ENCODE data around the gene CLEC16A. TPM values are rescaled to one million over a fixed set of nuclear protein-coding genes. Genes with fewer than 3 reads are reported as not detected.
A peak's percentile ranks its signal among the peaks of the same experiment; 100 is the strongest.
"Not testable (repeated sequence)": the region's sequence is repeated elsewhere in the genome, so short reads cannot be mapped to it uniquely, and the experiment has no call there.

The CLEC16A gene
- total RNA-seq, 1 experiment from 2014 or later: 17.4 TPM

DNA sequence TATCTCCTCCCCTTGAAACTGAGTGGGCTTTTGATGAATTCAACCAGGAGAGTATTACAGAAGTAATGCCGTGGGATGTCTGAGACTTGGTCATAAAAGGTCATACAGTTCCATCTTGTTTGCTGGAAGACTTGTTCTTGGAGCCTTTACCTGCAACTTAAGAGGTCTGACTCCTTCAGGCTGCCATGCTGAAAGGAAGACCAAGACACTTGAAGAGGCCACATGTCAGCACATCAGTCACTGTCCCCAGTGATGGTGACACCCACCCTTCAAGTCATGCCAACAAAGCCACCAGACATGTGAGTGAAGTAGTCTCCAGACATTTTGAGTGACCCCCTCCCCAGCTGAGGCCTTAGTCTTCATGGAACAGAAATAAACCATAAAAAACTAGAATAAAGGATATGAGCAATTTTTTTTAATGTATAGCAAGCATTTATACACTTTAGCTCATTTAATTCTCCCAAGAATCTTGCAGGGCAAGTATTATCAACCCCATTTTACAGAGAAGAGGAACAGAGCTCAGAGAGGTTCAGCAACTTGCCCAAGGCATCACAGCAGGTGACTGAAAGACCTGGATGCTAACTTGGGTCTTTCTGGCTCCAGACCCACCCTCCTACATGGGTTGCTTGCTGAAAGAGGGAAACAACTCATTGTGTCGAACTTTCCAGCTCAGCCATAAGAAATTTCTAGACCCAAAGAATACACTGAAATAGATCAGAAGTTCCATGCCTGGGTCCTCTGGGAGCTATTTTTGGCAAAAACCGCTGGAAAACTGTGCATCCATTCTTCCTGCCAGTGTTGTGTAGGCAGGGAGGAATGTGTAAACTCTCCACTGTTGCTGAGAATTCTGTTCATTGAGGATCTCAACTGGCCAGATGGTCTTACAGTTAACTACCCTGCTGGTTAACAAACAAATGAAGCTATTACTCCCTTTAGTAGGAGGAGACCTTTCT, 273.6 kb downstream of the CLEC16A start:
- DNase-seq: no peak
- no peak overlapping the region for H3K4me3 ChIP-seq (ENCODE audit: low read length)
- H2AFZ ChIP-seq (ENCODE audit: low read length): no peak overlapping the region
- H3K36me3 ChIP-seq (ENCODE audit: insufficient read depth, low read length): no peaks in the 10 kb centered on the region
- peaks cover 2% of the 10 kb centered on the region; the same call in 1 of the 2 replicates for H3K4me1 ChIP-seq (ENCODE audit: low read length)
- H3K79me2 ChIP-seq (ENCODE audit: low read length): no peaks in the 10 kb centered on the region
- peaks cover 11% of the 10 kb centered on the region for H3K9me3 ChIP-seq (ENCODE audit: low read length)
- no peaks in the 10 kb centered on the region for H3K9me2 ChIP-seq (replicated peaks; ENCODE audit: insufficient read depth, low read length)
- H4K20me1 ChIP-seq (ENCODE audit: insufficient read depth, low read depth, low read length): no peaks in the 10 kb centered on the region
- H3K27ac ChIP-seq (ENCODE audit: low read length): no peak overlapping the region
- no peak overlapping the region for H3K4me2 ChIP-seq (ENCODE audit: low read depth, low read length, poor library complexity, severe bottlenecking)
- H3K9ac ChIP-seq (ENCODE audit: low read length): no peak overlapping the region
- no peaks in the 10 kb centered on the region; the same call in 1 of the 2 replicates for H3K27me3 ChIP-seq (ENCODE audit: low read length)

DNA sequence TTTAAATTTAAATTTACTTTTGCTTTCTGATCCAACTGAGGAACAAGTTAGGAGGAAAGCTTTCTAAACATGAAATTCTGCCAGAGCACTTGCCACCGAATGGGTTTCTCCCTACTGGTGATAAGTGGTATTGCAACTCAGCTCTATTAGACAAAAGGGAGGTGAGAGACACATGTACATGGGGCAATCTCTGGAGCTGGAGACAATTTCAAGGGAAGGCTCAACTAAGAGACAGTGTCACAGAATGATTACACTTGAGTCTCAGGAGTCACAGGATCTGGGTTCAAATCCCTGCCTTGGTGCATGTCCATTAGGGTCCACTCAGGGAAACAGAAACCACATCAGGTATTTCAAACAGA, 274.2 kb downstream of the CLEC16A start:
- Histone ChIP-seq H3K4me2 (ENCODE audit: low read depth, low read length, poor library complexity, severe bottlenecking) (no peak overlapping the region), H3K79me2 (ENCODE audit: low read length) (no peaks in the 10 kb centered on the region), H3K27me3 (ENCODE audit: low read length) (no peaks in the 10 kb centered on the region; the same call in 1 of the 2 replicates), H3K4me1 (ENCODE audit: low read length) (no peaks in the 10 kb centered on the region), H3K27ac (ENCODE audit: low read length) (no peak overlapping the region), H3K9ac (ENCODE audit: low read length) (no peak overlapping the region), H4K20me1 (ENCODE audit: insufficient read depth, low read depth, low read length) (no peaks in the 10 kb centered on the region), H3K9me2 (replicated peaks; ENCODE audit: insufficient read depth, low read length) (no peaks in the 10 kb centered on the region), H3K36me3 (ENCODE audit: insufficient read depth, low read length) (no peaks in the 10 kb centered on the region), H2AFZ (ENCODE audit: low read length) (no peak overlapping the region), H3K9me3 (ENCODE audit: low read length) (peaks cover 11% of the 10 kb centered on the region), H3K4me3 (ENCODE audit: low read length) (no peak overlapping the region)
- peak; percentile 72 for DNase-seq

DNA sequence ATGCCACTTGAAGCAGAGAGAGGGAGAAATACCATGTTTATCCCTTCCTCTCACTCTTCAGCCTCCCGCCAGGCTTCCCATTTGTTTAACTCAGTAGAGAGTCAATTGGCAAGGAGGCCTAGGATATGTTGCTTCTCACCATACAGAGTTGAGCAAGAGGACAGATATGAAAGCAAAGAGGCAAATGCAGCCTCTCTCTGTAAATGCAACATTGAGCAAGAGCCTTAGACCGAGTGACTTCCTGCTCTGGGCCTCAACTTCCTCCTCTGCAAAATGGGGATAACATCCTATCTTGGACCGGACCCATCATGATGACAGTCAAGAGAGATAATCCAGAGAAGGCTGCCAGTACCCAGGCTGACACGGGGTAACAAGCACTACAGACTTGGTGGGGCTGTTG, 274.8 kb downstream of the CLEC16A start:
- no peaks in the 10 kb centered on the region for H4K20me1 ChIP-seq (ENCODE audit: insufficient read depth, low read depth, low read length)
- H3K27me3 ChIP-seq (ENCODE audit: low read length): no peaks in the 10 kb centered on the region; the same call in 1 of the 2 replicates
- H3K9me2 ChIP-seq (replicated peaks; ENCODE audit: insufficient read depth, low read length): no peaks in the 10 kb centered on the region
- H3K27ac ChIP-seq (ENCODE audit: low read length): no peak overlapping the region
- no peaks in the 10 kb centered on the region for H3K79me2 ChIP-seq (ENCODE audit: low read length)
- no peak overlapping the region for H3K9ac ChIP-seq (ENCODE audit: low read length)
- no peaks in the 10 kb centered on the region for H3K36me3 ChIP-seq (ENCODE audit: insufficient read depth, low read length)
- H3K4me2 ChIP-seq (ENCODE audit: low read depth, low read length, poor library complexity, severe bottlenecking): no peak overlapping the region
- peaks cover 3% of the 10 kb centered on the region for H3K4me1 ChIP-seq (ENCODE audit: low read length)
- H3K4me3 ChIP-seq (ENCODE audit: low read length): no peak overlapping the region
- H3K9me3 ChIP-seq (ENCODE audit: low read length): peaks cover 11% of the 10 kb centered on the region
- no peak overlapping the region for H2AFZ ChIP-seq (ENCODE audit: low read length)
- no peak for DNase-seq

DNA sequence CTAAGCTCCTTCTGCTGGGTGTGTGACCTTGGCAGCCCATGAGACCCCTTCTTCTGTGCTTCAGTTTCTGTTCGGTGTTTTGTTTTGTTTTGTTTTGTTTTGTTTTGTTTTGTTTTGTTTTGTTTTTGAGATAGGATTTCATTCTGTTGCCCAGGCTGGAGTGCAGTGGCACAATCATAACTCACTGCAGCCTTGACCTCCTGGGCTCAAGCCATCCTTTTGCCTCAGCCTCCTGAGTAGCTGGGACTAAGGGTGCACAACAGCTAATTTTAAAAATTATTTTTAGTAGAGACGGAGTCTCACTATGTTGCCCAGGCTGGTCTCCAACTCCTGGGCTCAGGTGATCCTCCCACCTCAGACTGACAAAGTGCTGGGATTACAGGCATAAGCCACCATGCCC, 276.1 kb downstream of the CLEC16A start:
- H4K20me1 ChIP-seq (ENCODE audit: insufficient read depth, low read depth, low read length); H3K27ac ChIP-seq (ENCODE audit: low read length); H3K79me2 ChIP-seq (ENCODE audit: low read length); H3K36me3 ChIP-seq (ENCODE audit: insufficient read depth, low read length); H3K27me3 ChIP-seq (ENCODE audit: low read length); DNase-seq; H3K9ac ChIP-seq (ENCODE audit: low read length); H3K4me2 ChIP-seq (ENCODE audit: low read depth, low read length, poor library complexity, severe bottlenecking); H3K4me3 ChIP-seq (ENCODE audit: low read length); H2AFZ ChIP-seq (ENCODE audit: low read length); H3K9me2 ChIP-seq (replicated peaks; ENCODE audit: insufficient read depth, low read length): not testable (repeated sequence)
- peaks cover 16% of the 10 kb centered on the region for H3K4me1 ChIP-seq (ENCODE audit: low read length)
- H3K9me3 ChIP-seq (ENCODE audit: low read length): peaks cover 11% of the 10 kb centered on the region

DNA sequence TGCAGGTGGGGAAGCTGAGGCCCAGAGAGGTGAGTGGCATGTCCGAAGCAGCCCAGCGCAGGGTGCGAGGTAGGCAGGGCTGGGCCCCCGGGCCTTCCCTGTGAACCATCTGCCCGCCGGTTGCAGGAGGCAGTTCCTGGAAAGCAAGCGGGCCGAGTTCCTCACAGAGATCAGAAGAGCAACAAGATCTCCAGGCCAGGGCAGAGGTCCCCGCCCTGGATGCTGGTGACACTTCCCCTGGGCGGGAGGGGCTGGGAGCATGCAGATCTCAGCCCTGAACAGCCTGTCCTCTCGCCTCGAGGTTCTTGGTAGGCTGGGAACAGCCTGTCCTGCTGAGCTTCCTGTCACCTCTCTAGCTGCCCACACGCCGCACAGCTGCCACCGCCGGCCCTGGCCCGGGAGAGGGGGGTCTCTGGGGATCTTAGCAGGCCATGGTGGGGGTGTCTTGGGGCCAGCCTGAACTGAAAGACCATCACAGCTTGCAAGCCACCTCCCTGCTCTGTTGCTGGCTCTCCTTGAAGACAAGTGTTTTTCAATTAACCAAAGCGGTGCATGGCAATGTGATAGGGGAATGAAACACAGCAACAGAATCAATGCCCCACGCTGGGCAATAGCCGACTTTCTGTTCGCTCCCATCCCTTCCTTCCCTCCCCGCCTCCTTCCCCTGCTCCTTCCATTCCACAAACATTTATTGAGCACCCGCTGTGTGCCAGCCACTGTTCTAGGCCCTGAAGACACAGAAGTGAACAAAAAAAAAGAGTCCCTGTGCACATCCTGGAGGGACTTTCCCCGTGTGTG, 279.9 kb downstream of the CLEC16A start:
- Histone ChIP-seq H3K36me3 (ENCODE audit: insufficient read depth, low read length) (no peaks in the 10 kb centered on the region), H3K9me3 (ENCODE audit: low read length) (no peaks in the 10 kb centered on the region), H2AFZ (ENCODE audit: low read length) (no peak overlapping the region), H3K4me3 (ENCODE audit: low read length) (no peak overlapping the region), H3K9me2 (replicated peaks; ENCODE audit: insufficient read depth, low read length) (no peaks in the 10 kb centered on the region), H3K27me3 (ENCODE audit: low read length) (no peaks in the 10 kb centered on the region), H3K79me2 (ENCODE audit: low read length) (no peaks in the 10 kb centered on the region), H4K20me1 (ENCODE audit: insufficient read depth, low read depth, low read length) (no peaks in the 10 kb centered on the region), H3K4me1 (ENCODE audit: low read length) (peaks cover 23% of the 10 kb centered on the region), H3K27ac (ENCODE audit: low read length) (no peak overlapping the region), H3K4me2 (ENCODE audit: low read depth, low read length, poor library complexity, severe bottlenecking) (peak overlapping the region; percentile 33), H3K9ac (ENCODE audit: low read length) (no peak overlapping the region)
- peak; percentile 62 for DNase-seq

DNA sequence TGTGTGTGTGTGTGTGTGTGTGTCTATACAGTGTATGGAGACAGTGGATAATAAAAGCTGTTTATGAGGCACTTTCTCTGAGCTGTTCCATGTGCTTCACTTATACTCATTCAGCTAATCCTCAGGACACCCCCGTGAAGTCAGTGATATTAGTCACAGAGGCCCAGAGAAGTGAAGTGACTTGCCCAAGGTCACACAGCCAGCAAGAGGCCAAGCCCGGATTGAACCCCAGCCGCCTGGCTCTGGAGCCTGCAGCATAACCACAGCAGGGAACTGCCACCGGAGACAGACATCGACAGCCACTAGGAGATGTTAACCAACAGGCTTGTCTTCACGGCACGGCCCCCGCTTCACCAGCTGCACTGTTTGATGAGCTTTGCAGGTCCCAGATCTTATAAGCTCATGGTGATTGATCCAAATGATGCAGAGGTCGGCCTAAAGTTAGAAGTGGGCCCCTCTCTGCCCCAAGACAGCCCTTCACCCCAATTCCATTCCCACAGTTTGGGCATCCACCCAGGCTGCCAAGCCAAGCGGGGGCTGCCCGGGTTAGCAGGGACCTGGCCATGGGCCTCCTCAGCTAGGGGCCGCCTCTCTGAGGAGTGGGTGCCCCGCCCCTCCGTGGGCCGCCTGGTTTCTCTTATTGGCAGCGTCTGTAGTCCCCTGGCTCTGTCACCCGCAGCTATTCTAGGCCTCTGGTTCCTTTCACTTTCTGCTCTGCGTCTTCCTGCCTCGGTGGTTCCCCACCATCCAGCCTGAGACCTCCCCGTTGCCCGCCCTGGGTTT, 280.7 kb downstream of the CLEC16A start:
- Histone ChIP-seq H3K36me3 (ENCODE audit: insufficient read depth, low read length) (no peaks in the 10 kb centered on the region), H3K27ac (ENCODE audit: low read length) (no peak overlapping the region), H4K20me1 (ENCODE audit: insufficient read depth, low read depth, low read length) (no peaks in the 10 kb centered on the region), H3K79me2 (ENCODE audit: low read length) (no peaks in the 10 kb centered on the region), H2AFZ (ENCODE audit: low read length) (no peak overlapping the region), H3K9me2 (replicated peaks; ENCODE audit: insufficient read depth, low read length) (no peaks in the 10 kb centered on the region), H3K9me3 (ENCODE audit: low read length) (no peaks in the 10 kb centered on the region), H3K4me1 (ENCODE audit: low read length) (peaks cover 23% of the 10 kb centered on the region), H3K4me3 (ENCODE audit: low read length) (peak overlapping the region; percentile 47; the same call in 1 of the 2 replicates), H3K9ac (ENCODE audit: low read length) (peak overlapping the region; percentile 38), H3K4me2 (ENCODE audit: low read depth, low read length, poor library complexity, severe bottlenecking) (peak overlapping the region; percentile 33), H3K27me3 (ENCODE audit: low read length) (no peaks in the 10 kb centered on the region)
- DNase-seq: no peak

DNA sequence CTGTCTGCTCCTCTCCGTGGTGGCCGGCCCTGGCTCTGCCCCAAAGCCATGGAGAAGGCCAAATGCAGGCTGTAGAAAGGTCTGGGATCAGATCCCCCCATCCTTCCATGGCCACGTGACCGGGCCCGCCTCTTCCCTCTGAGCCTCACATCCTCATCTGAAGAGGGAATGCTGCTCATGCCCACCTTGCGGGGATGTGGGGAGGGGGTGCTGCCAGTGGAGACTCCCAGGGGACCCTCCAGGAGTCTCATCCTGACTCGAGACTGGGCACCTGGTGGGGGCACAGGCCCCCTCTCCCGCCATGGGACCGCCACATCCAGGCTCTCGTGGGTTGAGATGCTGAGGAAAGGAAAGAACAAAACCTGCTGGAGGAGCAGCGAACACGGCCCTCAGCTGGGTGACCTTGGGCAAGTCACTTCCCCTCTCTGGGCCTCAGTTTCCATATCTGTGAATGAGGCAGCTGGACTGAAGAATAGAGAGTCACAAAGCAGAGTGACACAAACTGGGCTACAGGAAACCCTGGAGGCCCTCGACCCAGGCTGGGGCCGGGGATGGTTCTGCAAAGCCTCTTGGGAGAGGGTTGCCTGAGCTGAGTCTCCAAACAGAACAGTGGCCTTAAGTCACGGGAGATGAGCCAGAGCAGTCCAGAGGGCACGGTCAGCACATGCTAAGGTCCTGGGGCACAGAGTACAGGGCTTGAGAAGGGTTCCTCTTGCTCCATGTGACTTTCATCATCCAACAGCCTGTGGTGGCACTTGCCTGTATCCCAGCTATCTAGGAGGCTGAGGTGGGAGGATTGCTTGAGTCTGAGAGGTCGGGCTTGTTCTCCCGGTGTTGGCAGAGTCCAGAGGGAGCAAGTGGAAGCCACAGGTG, 281.5 kb downstream of the CLEC16A start:
- H2AFZ ChIP-seq (ENCODE audit: low read length): no peak overlapping the region
- no peaks in the 10 kb centered on the region for H3K36me3 ChIP-seq (ENCODE audit: insufficient read depth, low read length)
- peak overlapping the region; percentile 47; the same call in 1 of the 2 replicates for H3K4me3 ChIP-seq (ENCODE audit: low read length)
- DNase-seq: no peak
- peak overlapping the region; percentile 33 for H3K4me2 ChIP-seq (ENCODE audit: low read depth, low read length, poor library complexity, severe bottlenecking)
- H3K9me2 ChIP-seq (replicated peaks; ENCODE audit: insufficient read depth, low read length): no peaks in the 10 kb centered on the region
- H3K27ac ChIP-seq (ENCODE audit: low read length): no peak overlapping the region
- no peaks in the 10 kb centered on the region for H4K20me1 ChIP-seq (ENCODE audit: insufficient read depth, low read depth, low read length)
- H3K9me3 ChIP-seq (ENCODE audit: low read length): no peaks in the 10 kb centered on the region
- H3K9ac ChIP-seq (ENCODE audit: low read length): peak overlapping the region; percentile 38
- no peaks in the 10 kb centered on the region for H3K79me2 ChIP-seq (ENCODE audit: low read length)
- H3K27me3 ChIP-seq (ENCODE audit: low read length): no peaks in the 10 kb centered on the region
- H3K4me1 ChIP-seq (ENCODE audit: low read length): peaks cover 23% of the 10 kb centered on the region

Measured in Karpas-422 (cell line).